ENCODE results near the gene PLXDC2. TPM values are rescaled to one million over a fixed set of nuclear protein-coding genes. Genes with fewer than 3 reads are reported as not detected.
"Not testable (repeated sequence)": the region's sequence is repeated elsewhere in the genome, so short reads cannot be mapped to it uniquely, and the experiment has no call there.

Gene PLXDC2
- total RNA-seq, 1 donor from 2014 or later = 94.1 TPM

DNA sequence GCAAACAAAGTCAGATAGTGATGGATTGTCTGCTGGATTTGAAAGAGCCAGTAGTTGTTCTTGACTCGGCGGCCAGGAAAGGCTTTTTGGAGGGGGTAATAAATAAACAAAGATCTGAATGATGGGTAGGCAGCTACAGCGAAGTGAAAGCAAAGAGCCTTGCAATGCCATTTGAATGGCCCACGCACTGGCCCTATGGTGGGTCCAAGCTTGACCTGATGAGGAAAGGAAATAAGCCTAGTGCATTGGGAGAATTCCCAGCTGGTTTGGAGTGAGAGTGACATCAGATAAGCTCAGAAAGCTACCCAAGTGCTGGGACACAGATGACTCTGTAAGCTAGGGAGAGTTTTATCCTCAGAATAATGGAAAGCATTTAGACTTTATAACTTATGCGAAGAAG, 365.2 kb downstream of the PLXDC2 start:
- H3K4me3 ChIP-seq = no peak overlapping the region
- H3K36me3 ChIP-seq = peaks cover 0 to 14% of the 10 kb centered on the region in 2 donors
- intact Hi-C loops (cut with DNase I) = no loop called here
- no peaks in the 10 kb centered on the region for H3K27me3 ChIP-seq
- DNase-seq (ENCODE audit: low spot score in 2 of 2) = no peak
- H3K27ac ChIP-seq = no peak overlapping the region
- H3K4me1 ChIP-seq = no peaks in the 10 kb centered on the region
- no peaks in the 10 kb centered on the region for H3K9me3 ChIP-seq
- TF ChIP-seq, protein P1, sequence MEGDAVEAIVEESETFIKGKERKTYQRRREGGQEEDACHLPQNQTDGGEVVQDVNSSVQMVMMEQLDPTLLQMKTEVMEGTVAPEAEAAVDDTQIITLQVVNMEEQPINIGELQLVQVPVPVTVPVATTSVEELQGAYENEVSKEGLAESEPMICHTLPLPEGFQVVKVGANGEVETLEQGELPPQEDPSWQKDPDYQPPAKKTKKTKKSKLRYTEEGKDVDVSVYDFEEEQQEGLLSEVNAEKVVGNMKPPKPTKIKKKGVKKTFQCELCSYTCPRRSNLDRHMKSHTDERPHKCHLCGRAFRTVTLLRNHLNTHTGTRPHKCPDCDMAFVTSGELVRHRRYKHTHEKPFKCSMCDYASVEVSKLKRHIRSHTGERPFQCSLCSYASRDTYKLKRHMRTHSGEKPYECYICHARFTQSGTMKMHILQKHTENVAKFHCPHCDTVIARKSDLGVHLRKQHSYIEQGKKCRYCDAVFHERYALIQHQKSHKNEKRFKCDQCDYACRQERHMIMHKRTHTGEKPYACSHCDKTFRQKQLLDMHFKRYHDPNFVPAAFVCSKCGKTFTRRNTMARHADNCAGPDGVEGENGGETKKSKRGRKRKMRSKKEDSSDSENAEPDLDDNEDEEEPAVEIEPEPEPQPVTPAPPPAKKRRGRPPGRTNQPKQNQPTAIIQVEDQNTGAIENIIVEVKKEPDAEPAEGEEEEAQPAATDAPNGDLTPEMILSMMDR (IDR thresholded peaks at IDR 0.05) = no peak

DNA sequence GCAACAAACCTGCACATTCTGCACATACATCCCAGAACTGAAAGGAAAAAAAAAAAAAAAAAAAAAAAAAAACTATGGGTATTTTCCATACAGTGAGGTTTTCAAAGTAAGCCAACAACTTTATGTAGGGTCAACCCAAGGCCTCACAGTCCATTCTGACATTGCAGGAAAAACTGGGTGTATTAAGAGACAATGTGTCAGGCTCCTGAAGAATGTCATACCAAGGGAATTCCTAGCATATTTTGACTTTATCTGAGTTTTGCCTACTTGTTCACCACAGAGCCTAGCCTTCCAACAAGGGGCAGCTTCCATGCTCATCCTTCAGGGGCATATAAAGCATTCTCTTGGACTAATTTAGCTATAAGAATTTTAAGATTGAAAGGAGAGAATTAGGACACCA, 368.9 kb downstream of the PLXDC2 start:
- Histone ChIP-seq H3K27me3 (no peaks in the 10 kb centered on the region), H3K27ac (no peak overlapping the region), H3K4me3 (no peak overlapping the region), H3K9me3 (no peaks in the 10 kb centered on the region), H3K4me1 (no peaks in the 10 kb centered on the region), H3K36me3 (no peaks in the 10 kb centered on the region)
- intact Hi-C loops (cut with DNase I) = no loop called here
- TF ChIP-seq, protein P1 (IDR thresholded peaks at IDR 0.05) = no peak
- no peak for DNase-seq (ENCODE audit: low spot score in 2 of 2)

DNA sequence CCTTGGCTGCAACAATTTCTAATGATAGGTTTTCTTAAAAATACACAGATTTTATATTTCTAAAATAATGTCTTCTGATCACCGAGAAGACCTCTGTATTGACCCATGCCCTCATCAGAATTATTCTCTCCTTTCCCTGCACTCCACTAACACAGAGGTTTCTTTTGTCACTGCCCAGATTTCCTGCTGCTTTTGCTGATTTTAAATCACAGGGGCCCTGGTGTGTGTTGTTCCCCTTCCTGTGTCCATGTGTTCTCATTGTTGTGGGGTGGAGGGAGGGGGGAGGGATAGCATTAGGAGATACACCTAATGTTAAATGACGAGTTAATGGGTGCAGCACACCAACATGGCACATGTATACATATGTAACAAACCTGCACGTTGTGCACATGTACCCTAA, 375.2 kb downstream of the PLXDC2 start:
- H3K27me3 ChIP-seq; H3K4me3 ChIP-seq; DNase-seq (ENCODE audit: low spot score in 2 of 2); H3K36me3 ChIP-seq; H3K4me1 ChIP-seq; H3K9me3 ChIP-seq; intact Hi-C loops (cut with DNase I); H3K27ac ChIP-seq: not testable (repeated sequence)

DNA sequence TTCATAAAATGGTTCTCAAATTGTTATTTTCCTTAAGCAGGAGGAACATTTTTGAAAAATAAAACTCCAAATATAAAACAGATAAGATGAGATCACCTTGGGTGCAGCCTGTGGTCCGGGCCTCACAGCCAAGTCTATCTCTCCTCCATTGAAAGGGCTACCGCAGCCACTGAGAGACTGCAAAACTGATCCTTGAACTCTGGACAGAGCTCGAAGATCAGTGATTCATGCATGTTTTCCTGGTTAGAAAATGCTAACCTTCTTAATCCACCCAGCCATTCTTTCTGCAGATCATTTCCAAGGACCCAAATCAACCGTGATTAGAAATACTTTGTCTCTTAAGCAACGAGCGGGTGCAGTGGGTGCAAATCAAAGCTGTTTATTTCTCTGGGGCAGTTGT, 378.8 kb downstream of the PLXDC2 start:
- H3K36me3 ChIP-seq = no peaks in the 10 kb centered on the region
- H3K27ac ChIP-seq = no peak overlapping the region
- H3K4me1 ChIP-seq = no peaks in the 10 kb centered on the region
- TF ChIP-seq, protein P1 (IDR thresholded peaks at IDR 0.05) = no peak
- no peak for DNase-seq (ENCODE audit: low spot score in 2 of 2)
- intact Hi-C loops (cut with DNase I) = no loop called here
- no peak overlapping the region for H3K4me3 ChIP-seq
- H3K27me3 ChIP-seq = no peaks in the 10 kb centered on the region
- H3K9me3 ChIP-seq = no peaks in the 10 kb centered on the region

DNA sequence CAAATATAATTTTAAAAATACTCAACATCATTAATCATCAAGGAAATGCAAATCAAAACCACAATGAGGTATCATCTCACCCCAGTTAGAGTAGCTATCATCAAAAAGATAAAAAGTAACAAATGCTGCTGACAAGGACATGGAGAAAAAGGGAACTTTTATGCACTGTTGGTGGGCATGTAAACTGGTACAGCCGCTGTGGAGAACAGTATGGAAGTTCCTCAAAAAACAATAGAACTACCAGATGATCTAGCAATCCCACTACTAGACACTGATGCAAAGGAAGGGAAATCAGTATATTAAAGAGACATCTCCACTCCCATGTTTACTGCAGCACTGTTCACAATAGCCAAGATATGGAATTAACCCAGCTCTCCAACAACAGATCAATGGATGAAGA, 384.5 kb downstream of the PLXDC2 start:
- Histone ChIP-seq H3K27ac (no peak overlapping the region), H3K9me3 (no peaks in the 10 kb centered on the region), H3K4me3 (no peak overlapping the region), H3K4me1 (no peaks in the 10 kb centered on the region), H3K36me3 (no peaks in the 10 kb centered on the region), H3K27me3 (no peaks in the 10 kb centered on the region)
- intact Hi-C loops (cut with DNase I) = no loop called here
- no peak for DNase-seq (ENCODE audit: low spot score in 2 of 2)
- TF ChIP-seq, protein P1 (IDR thresholded peaks at IDR 0.05) = no peak

DNA sequence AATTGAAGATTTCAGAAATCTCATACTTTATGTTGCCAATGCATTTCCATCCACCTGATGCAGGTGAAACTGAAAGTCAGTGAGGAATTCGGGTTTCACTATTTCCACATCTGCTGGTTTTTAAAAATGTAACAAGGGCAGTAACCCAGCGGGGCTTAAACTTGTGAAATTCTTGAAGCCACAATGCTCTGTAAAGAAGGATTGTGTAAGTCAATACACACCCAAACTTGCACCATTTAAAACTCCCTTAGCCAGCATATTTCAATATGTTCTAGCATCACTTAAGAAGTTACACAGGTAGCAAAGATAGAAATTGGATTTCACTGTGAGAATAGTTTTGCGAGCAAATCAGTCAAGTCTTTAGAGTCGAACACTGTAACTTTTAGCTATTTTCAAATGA, 386.1 kb downstream of the PLXDC2 start:
- no peak for DNase-seq (ENCODE audit: low spot score in 2 of 2)
- H3K27me3 ChIP-seq = no peaks in the 10 kb centered on the region
- intact Hi-C loops (cut with DNase I) = no loop called here

More for the DNA sequence above, 386.1 kb downstream of the PLXDC2 start:
- Histone ChIP-seq H3K27ac (no peak overlapping the region), H3K9me3 (no peaks in the 10 kb centered on the region), H3K36me3 (no peaks in the 10 kb centered on the region), H3K4me1 (no peaks in the 10 kb centered on the region), H3K4me3 (no peak overlapping the region)
- TF ChIP-seq, protein P1 (IDR thresholded peaks at IDR 0.05) = no peak
